Glomerular visceral epithelial cell (primary cell): ENCODE results near the gene COA8.
"Not testable (repeated sequence)": the region's sequence is repeated elsewhere in the genome, so short reads cannot be mapped to it uniquely, and the experiment has no call there.

Experiments
- DNase-seq: peaks from one replicate; pipeline ENCODE4 v3.0.0-alpha.2; 2016; ENCODE audit errors: extremely low spot score

COA8 gene

DNA sequence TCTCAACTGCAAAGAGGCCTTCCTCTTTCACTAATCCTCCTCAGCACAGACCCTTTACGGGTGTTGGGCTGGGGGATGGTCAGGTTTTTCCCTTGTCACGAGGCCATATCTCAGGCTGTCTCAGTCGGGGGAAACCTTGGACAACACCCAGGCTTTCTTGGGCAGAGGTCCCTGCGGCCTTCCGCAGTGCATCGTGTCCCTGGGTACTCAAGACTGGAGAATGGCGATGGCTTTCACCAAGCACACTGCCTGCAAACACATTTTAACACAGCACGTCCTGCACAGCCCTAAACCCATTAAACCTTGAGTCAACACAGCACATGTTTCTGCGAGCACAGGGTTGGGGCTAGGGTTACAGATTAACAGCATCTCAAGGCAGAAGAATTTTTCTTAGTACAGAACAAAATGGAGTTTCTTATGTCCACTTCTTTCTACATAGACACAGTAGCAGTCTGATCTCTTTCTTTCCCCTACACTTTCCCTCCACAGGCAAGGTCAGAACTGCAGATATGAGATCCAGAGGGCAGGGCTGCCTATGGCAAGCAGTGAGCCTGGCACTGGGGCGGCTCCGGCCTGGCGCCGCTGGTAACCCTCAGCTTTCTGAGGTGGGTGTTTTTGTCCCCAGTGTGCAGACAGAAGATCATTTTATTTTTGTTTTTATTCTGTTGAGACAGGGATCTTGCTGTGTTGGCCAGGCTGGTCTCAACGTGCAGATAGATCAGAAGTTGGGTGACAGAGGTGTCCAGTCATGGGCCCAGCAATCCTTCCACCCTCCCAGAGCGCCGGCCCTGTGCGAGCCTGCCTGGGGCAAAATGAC is 37.1 kb upstream of the COA8 start:
- not testable (repeated sequence) for DNase-seq

DNA sequence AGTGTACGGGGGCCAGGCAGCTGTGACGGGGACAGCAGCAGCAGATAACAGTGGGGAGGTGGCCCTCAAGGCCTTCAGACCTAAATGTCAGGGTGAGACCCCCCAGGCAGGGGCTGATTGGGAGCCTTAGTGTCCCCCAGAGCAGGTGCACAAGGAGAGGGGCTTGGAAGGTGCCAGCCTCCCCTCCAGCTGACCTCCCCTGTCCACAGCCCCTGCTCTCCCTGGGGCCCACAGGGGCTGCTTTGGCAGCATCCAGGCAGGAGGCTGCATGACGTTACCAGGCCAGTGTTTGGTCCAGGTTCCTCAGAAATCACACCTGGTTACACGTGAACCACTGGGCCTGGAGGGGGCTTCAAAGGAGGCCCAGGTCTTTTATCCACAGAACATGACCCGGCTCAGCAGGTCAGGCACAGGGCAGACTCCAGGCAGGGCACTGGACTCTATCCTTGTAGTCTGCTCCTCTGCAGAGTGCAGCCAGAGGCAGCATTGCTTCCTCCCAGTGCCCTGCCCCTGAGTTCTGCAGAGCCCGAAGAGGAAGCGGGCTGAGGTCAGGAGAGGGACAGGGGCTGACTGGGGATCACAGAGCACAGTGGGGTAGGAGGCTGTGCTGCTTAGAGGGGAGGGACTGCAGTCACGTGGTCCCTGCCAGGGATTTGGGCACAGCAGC is 36.4 kb upstream of the COA8 start:
- DNase-seq, result no peak

DNA sequence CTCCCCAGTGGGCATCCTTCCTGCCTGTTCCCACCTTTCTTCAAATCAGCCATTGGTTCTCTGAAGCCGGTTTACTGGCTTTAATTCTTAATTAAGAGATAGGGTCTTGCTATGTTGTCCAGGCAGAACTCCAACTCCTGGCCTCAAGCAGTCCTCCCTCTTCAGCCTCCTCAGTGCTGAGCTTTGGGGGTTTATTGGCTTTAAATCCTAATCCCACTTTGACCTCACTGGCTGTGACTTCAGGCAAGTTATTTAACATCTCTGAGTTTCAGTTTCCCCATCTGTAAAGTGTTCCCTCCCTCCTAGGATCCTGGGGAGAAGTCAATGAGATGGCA is 35.9 kb upstream of the COA8 start:
- DNase-seq, result no peak

DNA sequence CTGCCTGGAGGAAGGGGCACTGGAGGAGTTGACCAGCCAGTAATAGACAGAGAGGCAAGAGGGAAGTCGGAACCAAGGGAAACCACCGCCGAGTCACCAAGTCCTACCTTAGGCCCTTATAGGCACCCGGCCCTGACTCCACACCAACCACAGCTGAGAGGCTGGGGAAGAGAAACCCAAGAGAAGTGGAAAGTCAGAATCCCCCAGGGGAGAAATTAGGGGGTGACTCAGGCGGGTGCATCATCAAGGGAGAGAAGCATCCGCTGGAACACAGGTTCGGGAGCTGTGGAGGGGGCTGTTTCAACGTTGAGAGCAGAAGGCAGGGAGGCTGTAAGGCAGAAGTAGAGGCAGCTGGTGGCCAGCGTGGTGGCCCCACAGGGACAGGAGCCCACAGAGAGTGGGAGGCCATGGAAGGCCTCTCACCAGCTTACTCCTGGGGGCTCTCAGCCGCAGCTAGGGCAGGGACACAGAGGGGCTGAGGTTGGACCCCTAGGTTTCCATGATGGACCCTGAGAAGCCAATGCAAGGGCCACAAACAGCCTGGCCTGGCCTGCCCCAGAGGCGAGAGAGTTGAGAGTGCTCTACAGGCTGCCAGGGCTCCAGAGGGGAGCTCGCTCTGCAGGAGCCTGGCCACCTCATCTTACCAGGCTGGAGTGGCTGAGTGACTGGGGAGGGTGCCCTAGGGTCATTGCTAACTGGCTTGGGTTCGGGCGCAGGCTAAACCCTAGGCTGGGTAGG is 35.2 kb upstream of the COA8 start:
- DNase-seq, result peak; percentile 63

DNA sequence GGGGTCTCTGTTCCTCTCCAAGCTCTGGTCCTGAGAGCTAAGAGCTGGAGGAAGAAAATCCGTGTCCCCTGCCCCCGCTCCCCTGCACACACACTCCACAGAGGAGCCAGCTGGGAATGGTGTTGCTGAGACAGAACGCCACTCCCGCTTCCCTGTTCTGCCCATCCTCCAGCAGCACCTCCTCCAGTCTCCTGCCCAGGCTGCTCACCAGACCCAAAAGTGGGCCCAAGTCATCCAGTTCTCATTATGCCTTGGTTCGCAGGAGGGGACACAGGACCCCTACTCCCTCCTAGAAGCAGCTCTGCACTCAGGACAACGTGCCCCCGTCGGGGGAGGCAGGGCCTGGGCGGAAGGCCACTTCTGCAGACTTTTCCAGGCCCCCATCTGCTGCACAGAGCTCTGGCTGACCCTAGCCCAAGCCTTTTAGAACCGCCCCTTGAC is 34.6 kb upstream of the COA8 start:
- DNase-seq, result peak; percentile 35

DNA sequence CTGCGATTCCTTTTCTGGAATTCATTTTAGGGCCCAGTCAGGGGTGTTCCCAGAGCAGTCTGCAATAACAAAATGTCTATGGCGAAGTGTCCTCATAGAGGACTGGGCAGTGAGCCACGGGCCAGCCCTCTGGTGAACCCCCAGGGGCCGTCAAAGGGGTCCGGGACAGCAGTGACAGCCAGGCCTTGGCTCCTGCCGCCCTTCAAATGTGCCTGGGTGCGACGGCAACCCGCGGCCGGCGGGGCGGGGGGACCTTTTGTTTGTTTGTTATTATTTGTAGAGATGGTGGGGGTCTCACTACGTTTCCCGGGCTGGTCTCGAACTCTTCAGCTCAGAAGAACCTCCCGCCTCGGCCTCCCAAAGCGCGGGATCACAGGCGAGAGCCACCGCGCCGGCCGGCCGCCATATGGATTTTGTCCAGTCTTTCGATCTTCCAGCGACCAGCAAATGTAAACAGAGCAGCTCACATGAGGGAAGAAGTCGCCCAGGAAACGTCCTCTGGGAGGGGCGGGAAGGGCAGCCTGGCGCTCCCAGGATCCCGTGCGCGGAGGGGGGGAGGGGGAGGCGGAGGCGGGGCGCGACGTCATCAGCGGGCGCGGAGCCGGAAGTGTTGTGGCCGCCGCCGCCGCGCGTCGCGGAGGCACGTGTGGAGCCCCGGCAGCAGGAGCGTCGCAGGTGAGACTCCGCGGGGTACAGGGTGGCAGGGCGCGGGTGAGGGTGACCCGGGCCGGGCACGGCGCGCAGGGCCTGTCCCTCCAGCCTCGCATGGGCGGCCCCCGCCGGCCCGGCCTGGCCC is 34.0 kb upstream of the COA8 start, which contains the start of gene TRMT61A:
TRMT61A (plus strand) TSS at position 610 of the 796 bp plus-strand sequence. CDS start 783 bp downstream, outside the sequence.
- DNase-seq, result peak; percentile 89

DNA sequence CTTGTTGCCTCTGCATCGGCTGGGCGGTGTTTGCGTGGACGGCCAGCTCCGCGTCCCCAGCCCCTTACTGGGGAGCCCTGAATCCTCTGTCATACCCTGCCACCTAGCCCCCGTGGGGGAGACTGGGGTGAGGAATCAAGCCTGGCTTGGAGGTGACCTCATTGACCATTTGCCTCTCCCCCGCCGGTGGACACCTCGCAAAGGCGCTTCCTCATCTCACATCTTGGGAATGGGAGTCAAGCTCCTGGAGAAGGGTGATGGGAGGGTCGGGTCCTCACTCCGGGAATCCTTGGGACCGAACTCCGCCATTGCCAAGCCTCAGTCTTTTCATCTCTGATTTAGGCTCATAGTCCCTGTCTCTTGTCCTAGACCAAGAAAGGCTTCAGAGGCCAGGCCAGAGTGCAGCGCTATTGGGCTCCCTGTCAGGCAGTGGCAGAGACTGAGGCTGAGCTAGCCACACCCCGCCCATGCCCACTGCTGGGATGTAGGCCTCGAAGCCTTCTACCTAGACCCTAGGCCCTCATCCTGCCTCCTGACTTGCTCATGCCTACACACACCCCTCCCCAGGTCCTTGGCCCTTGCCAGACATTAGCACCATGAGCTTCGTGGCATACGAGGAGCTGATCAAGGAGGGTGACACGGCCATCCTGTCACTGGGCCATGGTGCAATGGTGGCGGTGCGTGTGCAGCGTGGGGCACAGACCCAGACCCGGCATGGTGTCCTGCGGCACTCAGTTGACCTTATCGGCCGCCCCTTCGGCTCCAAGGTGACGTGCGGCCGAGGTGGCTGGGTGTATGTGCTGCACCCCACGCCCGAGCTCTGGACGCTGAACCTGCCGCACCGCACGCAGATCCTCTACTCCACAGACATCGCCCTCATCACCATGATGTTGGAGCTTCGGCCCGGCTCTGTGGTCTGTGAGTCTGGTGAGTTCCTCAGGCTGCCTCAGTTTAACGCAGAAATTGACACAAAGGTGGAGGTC is 33.1 kb upstream of the COA8 start:
- no peak for DNase-seq

DNA sequence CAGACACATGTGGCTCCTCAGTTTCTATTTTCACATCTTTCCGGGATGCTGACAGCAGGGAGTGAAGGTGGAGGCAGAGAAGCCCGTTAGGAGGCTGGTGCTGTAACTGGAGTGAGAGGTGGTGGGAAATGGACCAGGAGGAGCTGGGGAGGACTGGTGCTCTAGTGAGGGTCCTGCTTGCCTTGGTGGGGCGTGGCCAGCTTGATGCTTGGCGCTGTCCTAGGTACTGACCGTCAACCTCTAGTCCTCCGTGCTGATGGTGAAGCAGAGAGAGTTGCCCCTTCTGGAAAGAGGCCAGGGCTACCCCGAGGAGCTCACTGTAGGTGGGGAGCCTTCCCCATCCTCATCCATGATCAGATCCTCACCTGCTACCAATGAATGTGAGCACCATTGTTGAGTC is 32.4 kb upstream of the COA8 start:
- no peak for DNase-seq

DNA sequence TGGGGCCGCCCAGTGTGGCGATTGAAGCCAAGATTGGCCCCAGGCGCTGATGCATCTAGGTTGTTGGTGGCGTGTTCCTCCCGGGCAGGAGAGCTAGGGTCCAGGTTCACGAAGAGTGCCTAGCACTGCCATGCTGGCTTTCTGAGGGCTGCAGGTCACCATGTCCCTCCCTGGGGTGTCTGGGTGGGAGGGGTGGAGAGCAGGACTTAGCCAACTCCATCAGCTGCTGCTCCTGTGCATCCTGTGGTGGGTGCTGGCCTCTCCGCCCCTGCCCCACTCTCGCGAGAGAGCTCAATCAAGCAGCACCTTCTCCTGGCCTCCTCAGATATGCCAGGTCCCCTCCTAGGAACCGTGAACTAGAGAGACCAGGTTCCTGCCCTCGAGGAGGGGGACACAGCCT is 31.9 kb upstream of the COA8 start:
- no peak for DNase-seq

DNA sequence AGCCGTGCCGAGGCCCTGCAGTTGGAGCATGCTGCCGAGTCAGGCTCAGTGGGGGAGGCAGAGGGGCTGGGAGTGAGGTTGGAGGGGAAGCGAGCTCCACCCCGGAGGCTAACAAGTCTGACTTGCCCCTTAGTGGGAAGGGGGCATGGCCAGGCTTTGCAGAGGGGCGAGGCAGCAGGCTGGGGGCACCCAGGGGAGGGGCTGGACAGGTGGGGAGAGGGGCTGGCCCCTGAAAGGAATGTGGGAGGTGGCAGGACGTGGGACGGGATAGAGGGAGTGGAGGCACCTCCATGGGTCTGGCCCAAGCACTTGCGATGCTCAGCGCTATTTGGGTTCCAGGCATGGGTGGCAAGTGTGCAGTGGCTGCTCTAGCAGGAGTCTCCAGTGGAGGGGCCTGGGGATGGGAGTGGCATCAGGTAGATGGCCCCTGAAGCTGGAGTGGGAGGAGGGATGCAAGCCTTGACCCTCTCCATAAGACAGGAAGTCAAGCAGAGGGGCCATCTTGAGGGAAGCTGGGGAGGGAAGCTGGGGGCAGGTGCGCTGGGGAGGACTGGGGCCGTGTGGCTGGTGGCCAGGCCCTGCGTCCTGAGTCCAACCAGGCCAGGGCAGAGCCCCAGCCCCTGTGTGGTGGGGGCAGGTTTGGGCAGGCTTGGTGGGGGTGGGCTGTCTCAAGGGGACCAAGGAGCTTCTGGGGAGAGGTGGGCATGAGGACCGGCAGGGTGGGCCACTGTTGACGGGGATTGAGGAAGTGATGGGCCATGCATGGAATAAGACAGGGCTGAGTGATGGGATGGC is 31.1 kb upstream of the COA8 start:
- no peak for DNase-seq

DNA sequence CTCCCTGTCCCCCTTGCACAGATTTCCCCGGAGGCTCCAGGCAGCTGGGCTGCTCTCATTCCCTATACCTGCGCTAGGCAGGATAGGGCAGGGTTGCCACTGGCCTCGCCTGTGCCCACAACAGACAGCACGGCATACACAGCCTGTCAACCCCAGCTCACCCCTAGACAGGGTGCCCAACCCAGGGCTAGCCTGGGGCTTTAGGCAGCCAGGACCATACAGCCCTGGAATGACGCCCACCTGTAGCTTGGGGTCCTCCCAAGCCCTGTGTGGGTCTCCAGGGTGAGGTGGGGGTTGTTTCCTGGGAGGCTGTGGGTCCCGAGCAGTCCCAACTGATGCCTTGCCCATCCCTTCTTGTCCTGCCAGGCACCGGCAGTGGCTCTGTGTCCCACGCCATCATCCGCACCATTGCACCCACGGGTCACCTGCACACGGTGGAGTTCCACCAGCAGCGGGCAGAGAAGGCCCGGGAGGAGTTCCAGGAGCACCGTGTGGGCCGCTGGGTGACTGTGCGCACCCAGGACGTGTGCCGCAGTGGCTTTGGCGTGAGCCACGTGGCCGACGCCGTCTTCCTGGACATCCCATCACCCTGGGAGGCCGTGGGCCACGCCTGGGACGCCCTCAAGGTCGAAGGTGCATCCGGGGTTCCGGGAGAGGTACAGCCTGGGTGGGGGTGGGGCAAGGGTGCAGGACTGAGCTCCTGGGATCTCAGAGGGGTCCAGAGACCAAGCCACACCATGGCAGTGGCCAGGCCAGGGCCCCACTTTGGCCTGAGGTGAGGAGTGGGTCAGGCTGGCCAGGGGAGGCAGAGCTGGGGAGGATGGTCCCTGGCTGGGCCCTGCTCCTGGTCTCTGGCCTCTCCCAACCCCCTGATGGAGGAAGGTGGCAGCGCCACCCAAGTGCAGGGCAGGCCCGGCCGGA is 30.3 kb upstream of the COA8 start:
- no peak for DNase-seq

DNA sequence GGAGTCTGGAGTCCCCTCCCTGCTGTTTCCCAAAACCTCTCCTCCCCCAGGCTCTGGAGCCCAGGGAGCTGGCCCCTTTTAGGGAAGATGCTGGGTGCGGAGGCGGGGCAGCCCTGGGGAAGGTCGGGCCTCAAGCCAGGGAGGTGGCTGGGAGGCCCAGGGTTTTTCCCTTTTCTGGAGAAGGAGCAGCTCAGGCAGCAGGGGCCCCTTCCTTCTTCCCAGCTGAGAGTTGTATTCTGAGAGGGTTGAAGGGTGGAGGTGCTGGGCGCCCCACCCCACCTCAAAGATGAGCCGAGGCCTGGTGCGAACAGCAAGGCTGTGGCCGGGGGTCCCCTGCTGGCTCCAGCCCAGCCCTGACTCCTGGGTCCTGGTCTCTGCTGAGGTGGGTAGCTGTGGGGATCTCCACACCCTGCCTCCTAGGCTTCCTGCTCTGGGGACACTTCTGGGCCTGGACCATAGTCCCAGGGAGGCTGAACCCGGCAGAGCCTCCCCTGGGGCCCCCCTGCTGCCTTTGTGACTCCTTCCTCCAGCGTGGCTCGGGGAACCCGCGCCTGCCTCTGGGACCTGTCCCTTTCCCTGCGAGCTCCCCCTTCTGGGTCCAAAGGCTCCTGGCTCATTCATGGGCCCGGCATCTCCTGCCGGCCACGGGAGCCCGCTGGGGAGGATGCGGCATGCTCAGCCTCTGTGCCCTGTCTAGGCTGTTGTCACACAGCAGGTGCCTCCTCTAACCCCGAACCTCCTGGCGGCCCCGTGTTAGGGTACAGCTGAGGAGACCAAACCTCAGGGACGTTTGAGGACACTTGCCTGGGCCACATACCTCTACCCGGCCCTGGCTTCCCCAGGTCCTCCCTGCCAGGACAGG is 29.4 kb upstream of the COA8 start:
- no peak for DNase-seq

DNA sequence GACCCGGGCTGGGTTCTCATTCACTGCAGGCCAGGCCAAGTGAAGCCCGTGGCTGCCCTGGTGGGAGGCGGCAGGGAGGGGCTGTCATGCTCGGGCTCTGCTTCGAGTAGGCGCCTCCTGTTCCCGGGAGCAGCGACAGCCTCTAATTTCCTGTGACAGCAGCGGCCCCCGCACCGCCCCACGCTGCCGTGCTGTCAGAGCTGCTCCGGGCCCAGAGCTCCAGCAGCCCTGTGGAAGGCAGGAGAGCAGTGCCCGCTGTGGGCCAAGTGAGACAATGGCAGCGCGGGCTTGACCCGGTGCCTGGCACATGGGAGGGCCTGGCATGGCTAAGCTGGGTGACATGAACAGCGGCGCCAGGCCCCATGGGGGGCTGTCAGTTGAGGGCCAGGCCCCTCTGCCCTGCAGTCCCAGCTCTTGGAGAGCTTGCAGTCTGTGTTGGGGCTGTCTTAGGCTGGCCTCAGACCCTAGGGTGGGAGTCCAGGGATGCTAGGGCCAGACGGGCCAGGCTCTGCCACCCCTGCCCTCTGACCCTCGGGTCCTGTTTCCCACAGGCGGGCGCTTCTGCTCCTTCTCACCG is 28.7 kb upstream of the COA8 start:
- DNase-seq, result no peak

DNA sequence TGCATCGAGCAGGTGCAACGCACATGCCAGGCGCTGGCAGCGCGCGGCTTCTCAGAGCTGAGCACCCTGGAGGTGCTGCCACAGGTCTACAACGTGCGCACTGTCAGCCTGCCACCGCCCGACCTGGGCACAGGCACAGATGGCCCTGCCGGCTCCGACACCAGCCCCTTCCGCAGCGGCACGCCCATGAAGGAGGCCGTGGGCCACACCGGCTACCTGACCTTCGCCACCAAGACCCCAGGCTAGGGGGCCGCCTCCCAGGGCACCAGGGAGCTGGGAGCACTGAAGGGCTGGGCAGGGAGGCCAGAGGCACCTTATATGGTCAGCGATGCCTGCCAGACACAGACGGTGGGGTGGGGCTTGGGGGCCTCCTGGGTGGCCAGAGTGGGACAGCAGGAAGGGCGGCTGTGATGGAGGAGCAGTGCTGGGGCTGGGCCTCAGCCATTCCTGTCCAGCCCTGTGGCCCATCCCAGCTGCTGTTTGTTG is 28.1 kb upstream of the COA8 start:
- DNase-seq, result no peak

DNA sequence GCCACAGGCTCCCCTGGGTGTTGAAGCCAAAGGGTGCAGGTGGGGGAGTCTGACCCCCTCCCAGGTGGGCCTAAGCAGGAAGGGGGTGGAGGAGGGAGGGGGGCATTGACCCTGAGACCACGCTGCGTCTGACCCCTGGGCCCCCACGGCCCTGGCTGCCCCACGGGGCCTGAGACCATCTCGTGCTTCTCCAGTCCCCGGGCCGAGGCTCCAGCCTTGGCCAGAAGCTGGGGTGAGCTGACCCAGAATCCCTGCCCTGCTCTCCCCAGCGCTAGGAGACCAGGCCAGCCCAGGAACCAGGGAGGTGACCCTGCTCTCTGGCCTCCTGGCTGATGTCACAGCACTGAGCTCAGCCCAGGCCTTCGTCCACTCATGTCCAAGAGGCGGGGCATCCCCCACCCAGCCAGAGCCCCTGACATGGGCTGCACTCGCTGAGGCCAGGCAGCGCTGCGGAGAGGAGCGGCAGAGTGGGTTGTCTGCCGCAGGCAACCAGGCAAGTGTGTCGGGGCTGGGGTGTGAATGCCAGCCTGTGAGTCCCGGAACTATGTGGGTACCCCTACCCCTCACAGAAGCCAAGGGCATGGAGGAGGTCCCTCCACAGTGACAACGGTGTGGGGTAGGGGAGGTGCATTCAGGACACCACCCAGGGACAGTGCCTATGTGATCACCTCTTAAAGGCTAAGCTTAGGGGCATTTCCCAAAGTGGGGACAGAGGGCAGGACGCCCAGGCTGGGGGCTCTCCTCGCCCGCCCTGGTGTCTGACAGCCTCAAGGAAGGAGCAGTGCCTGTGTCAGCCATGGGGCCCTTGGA is 27.5 kb upstream of the COA8 start:
- DNase-seq, result no peak

DNA sequence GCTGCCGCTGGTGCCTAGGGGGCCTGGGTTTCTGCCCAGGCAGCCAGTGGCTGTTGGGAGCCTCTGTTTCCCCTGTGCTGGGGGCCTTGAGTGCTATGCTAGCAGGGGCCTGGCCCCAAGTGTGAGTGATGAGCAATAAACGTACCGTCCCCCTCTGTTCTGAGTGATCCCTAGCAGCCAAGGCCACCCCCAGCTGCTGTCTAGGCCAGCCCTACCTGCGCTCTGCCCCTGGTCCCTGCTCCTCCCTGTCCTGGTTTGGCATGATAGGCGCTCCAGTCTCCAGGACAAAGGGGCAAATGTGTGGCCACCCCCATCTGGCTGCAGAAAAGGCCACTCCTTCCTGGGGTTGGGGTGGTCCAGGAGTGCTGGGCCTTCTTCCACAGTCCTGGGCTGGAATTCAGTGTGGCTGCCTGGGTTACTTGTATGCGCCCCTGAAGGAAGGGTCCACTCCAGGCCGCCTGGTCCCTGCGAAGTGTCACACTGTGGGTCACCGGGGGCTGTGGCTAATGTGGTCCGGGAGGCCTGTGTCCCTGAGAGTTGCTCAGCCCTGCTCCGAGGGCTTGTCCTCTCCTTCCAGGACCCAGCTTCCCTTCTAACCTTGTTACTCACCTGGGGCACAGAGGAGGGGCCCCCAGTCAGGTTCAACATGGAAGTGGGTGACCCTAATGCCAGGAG is 26.7 kb upstream of the COA8 start:
- DNase-seq, result no peak
